Aorta (tissue), 5 donors: ENCODE data around the gene SYCP3. TPM values are rescaled to one million over a fixed set of nuclear protein-coding genes. Genes with fewer than 3 reads are reported as not detected.

Experiments used
- ATAC-seq: fragments of 200-7000 bp; cut with Tn5 transposase; one replicate; pipeline ENCODE4 v1.9.1; 2022; ENCODE audit warnings: moderate library complexity; ENCODE audit not compliant: low FRiP score
- DNase-seq, 2 donors: peaks; one replicate each; pipeline ENCODE4 v3.0.0-alpha.2; 2020
- H3K27ac ChIP-seq, 2 donors: one replicate each; pipeline ENCODE4 v1.5.1; 2013; ENCODE audit warnings: low read length in 2 of 2, mild to moderate bottlenecking in 2 of 2, moderate library complexity in 2 of 2, control low read depth in 1 of 2, inconsistent platforms in 1 of 2, low read depth in 1 of 2
- H3K27me3 ChIP-seq, 2 donors: one replicate each; pipeline ENCODE4 v1.6.1; 2013; ENCODE audit warnings: control low read depth in 1 of 2, low read length in 1 of 2, mild to moderate bottlenecking in 1 of 2, moderate library complexity in 1 of 2; ENCODE audit not compliant: insufficient read depth in 2 of 2, control insufficient read depth in 1 of 2
- H3K36me3 ChIP-seq, 2 donors: one replicate each; pipeline ENCODE4 v1.6.1; 2013; ENCODE audit warnings: control low read depth in 1 of 2, low read length in 1 of 2, mild to moderate bottlenecking in 1 of 2; ENCODE audit not compliant: insufficient read depth in 2 of 2, control insufficient read depth in 1 of 2
- H3K4me1 ChIP-seq, 2 donors: one replicate each; pipeline ENCODE4 v1.6.1; 2013; ENCODE audit warnings: low read length in 2 of 2, control low read depth in 1 of 2, mild to moderate bottlenecking in 1 of 2, moderate library complexity in 1 of 2; ENCODE audit not compliant: insufficient read depth in 2 of 2, control insufficient read depth in 1 of 2
- H3K4me3 ChIP-seq, 2 donors: one replicate each; pipeline ENCODE4 v1.5.1; 2013; ENCODE audit warnings: low read length in 2 of 2, control low read depth in 1 of 2, mild to moderate bottlenecking in 1 of 2
- H3K9me3 ChIP-seq: one replicate; pipeline ENCODE4 v1.6.1; 2013; ENCODE audit warnings: mild to moderate bottlenecking, low read length; ENCODE audit not compliant: control insufficient read depth
- WGBS, 2 donors: extraction: QIAGEN DNeasy Blood & Tissue Kit; methylation state at CpG; one replicate each; pipeline ENCODE4 v1.1.7; 2013; 5-methylcytosine and 5-hydroxymethylcytosine counted together
- intact Hi-C, 2 donors: fragments of 100-400 bp; cut with DNase I; formaldehyde crosslinking; loops; one replicate each; pipeline versions ENCODE4 v1.14.2 to v1.15.0; 2022
- polyA plus RNA-seq, 2 donors: library from polyadenylated mRNA; stranded (reverse); fragments of 200-250 nt; gene quantifications; one replicate each; pipeline ENCODE4 v1.2.3, GENCODE V29; 2013
- total RNA-seq, 2 donors: library from RNA; stranded (reverse); fragmentation: NEBNext Ultra II Directional; extraction: Animal tissue kit (Norgen Biotek cat#: 25700); gene quantifications; one replicate each; pipeline ENCODE4 v1.2.1, GENCODE V29; 2021
- donor health status: healthy with polysubstance abuse.
- donor health status: Bipolar disorder and iron deficiency.
- donor health status: DM: no; HTN: no; CAD: no.
- donor health status: DM: no; HTN: no; CAD: no.
- donor health status: DM: yes; HTN: yes; CAD: no.

Gene SYCP3
- total and polyA plus RNA-seq, 4 donors, result 0.03 to 0.65 (median 0.48) TPM; not detected in 1

DNA sequence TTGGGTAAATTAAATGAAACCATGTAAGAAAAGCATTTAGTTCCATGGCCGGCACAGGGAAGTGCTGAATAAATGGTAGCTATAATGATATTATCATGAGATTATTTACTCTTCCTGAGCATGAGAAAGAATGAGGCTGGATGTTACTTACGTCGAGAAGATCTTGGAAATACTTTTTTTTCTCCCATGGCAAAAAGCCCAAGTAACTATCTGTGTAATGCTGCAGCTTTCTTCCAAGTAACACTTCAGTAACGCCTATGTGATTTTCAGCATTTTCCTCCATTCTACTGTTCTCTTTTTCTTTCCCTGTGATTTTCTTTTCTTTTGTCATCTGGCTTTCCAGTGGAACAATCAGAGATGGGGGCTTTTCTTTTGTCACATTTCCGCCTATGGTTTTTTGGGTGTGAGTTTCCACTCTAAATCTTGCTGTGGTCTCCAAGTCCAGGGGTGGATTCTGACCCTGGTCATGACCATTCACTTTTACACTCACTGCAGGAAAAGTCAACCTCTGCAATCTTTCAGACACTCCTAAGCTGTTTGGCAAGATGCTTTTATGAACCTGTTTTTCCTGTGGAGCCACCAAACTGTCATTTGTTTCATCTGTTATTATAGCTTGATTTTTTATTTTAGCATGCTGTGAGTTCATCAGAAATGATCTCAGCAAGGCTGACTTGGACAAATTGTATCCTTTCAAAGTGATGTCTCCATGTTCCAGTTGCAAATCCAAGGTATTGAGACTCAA is 25.0 kb upstream of the SYCP3 start:
- Histone ChIP-seq H3K27me3 (no peaks in the 10 kb centered on the region), H3K4me1 (peaks cover 0 to 2% of the 10 kb centered on the region in 2 donors), H3K4me3 (no peak overlapping the region), H3K27ac (no peak overlapping the region), H3K9me3 (no peaks in the 10 kb centered on the region), H3K36me3 (peaks cover 0 to 2% of the 10 kb centered on the region in 2 donors)
- 58% methylated on average over 5 of the region's 5 CpGs for whole genome bisulfite sequencing, 2 donors
- DNase-seq (no peak), ATAC-seq (no peak)
- intact Hi-C loops, result no loop called here

DNA sequence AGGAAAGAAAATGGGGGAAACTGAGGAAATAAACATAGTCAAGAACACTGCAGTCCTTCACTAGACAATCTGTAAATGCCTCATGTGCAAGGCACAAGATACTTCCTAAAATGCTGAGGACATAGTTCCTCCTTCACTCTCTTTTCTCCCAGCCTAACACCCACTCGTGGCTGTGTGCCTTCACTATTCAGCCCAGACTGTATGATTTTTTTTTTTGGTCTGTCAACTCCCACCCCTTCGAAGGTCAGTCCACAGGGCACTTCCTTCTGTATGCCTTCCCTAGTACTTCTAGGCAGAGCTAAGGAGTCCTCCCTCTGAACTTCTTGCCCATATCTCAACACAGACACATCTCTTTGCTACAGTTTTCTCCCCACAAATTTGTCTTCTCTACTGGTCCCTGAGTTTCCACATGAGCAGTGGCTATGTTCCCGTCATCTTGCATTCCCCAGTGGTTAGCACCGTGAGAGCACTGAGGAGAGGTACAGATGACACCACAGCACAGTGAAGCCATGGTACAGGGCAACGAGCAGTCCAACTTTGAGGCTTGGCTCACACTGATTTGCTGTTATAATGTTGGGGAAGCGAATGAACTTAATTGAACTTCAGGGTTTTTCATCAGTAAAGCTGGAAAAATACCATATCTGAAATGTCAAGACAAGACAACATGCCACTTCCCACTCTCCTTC is 24.1 kb upstream of the SYCP3 start:
- no peak overlapping the region for H3K4me3 ChIP-seq
- peak; percentile 45 for ATAC-seq
- H3K27ac ChIP-seq, result no peak overlapping the region
- WGBS, 2 donors, result 69 to 78% methylated on average over 6 of the region's 6 CpGs
- H3K4me1 ChIP-seq, result peaks cover 0 to 2% of the 10 kb centered on the region in 2 donors
- H3K9me3 ChIP-seq, result no peaks in the 10 kb centered on the region
- peak in 1 of 2 donors; percentile 54 for DNase-seq
- H3K27me3 ChIP-seq, result no peaks in the 10 kb centered on the region
- peaks cover 0 to 2% of the 10 kb centered on the region in 2 donors for H3K36me3 ChIP-seq
- intact Hi-C loops, result no loop called here

DNA sequence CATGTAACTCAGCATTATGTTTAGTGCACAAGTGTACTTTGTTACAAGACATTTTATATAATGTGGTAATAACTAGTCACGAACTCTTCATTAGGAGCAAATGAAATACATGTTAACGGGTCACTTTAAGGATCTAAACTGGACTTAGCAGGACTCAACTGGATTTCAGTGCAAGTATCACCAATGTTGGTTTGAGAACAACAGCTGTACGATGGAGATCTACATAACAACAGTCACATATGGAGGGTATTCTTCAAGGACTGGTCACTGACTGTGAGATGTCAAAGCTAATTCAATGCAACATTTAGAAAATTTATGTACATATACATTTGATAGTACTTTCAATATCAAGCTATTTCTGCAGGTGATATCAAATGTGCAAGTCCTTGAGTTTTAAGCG is 22.5 kb upstream of the SYCP3 start:
- peaks cover 0 to 2% of the 10 kb centered on the region in 2 donors for H3K4me1 ChIP-seq
- H3K27ac ChIP-seq, result no peak overlapping the region
- H3K36me3 ChIP-seq, result no peaks in the 10 kb centered on the region
- WGBS, 2 donors, result 92 to 94% methylated on average over 4 of the region's 4 CpGs
- intact Hi-C loops, result no loop called here
- H3K27me3 ChIP-seq, result no peaks in the 10 kb centered on the region
- no peak for DNase-seq
- no peak for ATAC-seq
- H3K9me3 ChIP-seq, result no peaks in the 10 kb centered on the region
- no peak overlapping the region for H3K4me3 ChIP-seq

DNA sequence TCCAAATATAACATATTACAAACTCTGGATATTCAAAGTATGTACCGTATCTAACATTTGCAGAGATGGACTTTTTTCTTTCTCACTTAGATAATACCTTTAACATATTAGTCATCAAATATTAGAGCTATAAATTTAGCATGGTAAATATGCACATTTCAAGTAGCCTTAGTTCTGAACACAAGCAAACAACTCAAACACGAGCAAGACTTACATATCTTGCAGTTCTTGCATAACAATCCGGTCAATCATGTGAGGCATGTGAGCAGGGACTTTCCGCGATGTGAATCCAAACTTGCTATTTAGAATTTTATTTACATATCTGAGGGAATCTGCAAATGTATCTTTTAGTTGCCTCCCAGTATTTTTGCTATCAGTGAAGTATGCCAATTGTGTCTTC is 22.1 kb upstream of the SYCP3 start:
- no peaks in the 10 kb centered on the region for H3K36me3 ChIP-seq
- no peak overlapping the region for H3K27ac ChIP-seq
- no peaks in the 10 kb centered on the region for H3K27me3 ChIP-seq
- ATAC-seq, result no peak
- no peak overlapping the region for H3K4me3 ChIP-seq
- peaks cover 0 to 2% of the 10 kb centered on the region in 2 donors for H3K4me1 ChIP-seq
- H3K9me3 ChIP-seq, result no peaks in the 10 kb centered on the region
- DNase-seq, result no peak
- WGBS, 2 donors, result 9 to 19% methylated on average over 5 of the region's 5 CpGs
- intact Hi-C loops, result no loop called here

DNA sequence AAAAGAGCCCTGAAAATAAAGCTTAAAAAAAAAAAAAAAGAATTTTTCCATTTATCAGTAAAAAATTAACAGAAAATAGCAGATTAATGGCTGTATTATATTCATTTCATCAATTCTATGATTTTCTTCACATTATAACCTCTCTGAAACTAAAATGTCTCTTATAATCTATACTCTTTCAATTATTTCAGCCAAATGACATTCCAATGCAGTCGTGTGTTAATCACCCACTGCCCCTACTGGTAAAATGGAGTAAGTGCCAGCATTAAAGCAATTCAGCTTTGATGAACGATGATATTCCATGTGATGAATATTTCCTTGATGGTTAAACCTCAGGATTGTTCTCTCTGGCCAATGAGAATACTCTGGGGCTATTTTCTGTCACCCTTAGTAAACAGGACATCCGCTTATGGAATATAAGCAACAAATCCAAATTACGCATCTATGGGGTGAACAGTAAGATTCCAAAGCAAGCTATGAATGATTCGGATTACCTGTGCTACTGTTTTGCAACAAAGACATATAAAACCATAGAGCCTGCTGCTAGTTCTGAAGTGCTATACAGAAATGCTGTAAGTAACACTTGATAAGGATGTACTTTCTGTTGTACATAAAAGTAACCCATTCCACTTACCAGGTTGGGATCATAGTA is 20.3 kb upstream of the SYCP3 start:
- Histone ChIP-seq H3K36me3 (no peaks in the 10 kb centered on the region), H3K27ac (no peak overlapping the region), H3K27me3 (no peaks in the 10 kb centered on the region), H3K9me3 (no peaks in the 10 kb centered on the region), H3K4me1 (peaks cover 0 to 2% of the 10 kb centered on the region in 2 donors), H3K4me3 (no peak overlapping the region)
- ATAC-seq (no peak), DNase-seq (no peak)
- intact Hi-C loops, result no loop called here
- WGBS, 2 donors, result 68 to 69% methylated on average over 5 of the region's 5 CpGs

DNA sequence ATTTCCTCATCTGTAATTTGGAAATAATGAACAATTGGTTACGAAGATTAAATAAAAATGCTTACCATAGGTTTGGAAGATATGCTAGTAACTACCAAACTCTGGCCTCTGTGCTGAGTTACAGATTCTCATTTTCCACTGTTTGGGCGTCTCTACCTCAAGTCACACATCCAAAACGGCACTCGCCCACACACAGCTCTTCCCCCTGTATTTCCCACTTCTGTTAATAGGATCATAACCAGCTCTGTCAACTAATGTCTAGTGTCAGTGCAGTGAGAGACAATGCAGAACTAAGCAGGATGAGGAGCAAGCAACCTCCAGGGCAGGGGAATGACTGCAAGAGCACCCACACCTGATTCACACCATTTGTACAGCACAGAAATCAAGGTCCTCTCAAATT is 10.9 kb upstream of the SYCP3 start:
- Histone ChIP-seq H3K27ac (no peak overlapping the region), H3K9me3 (no peaks in the 10 kb centered on the region), H3K4me3 (no peak overlapping the region), H3K4me1 (no peaks in the 10 kb centered on the region), H3K27me3 (no peaks in the 10 kb centered on the region), H3K36me3 (peaks cover 3 to 4% of the 10 kb centered on the region in 2 donors)
- DNase-seq, result no peak
- ATAC-seq, result no peak
- WGBS, 2 donors, result 89 to 94% methylated on average over 4 of the region's 4 CpGs
- intact Hi-C loops, result no loop called here

DNA sequence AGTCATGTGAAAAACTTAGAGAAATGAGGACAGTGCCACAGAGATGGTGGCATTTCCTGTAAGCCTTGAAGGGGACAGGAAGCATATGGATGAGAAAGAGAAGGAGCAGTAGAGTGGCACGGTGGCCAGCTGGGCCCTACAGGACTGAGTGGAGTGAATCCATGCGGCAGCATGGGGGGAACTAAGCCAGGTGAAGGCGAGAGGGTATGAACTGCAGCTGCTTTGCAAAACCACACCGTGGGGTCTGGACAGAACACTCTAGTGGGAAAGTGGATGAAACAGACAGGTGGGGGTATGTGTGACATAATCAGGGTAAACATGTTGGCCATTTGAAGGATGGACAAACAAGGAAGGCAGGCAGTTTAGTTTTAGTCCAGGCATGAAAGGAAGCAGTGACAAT is 10.4 kb upstream of the SYCP3 start:
- ATAC-seq (no peak), DNase-seq (no peak)
- Histone ChIP-seq H3K27ac (no peak overlapping the region), H3K9me3 (no peaks in the 10 kb centered on the region), H3K36me3 (peaks cover 3 to 4% of the 10 kb centered on the region in 2 donors), H3K27me3 (no peaks in the 10 kb centered on the region), H3K4me1 (no peaks in the 10 kb centered on the region), H3K4me3 (no peak overlapping the region)
- intact Hi-C loops, result no loop called here
- WGBS, 2 donors, result 93 to 94% methylated on average over 4 of the region's 4 CpGs

DNA sequence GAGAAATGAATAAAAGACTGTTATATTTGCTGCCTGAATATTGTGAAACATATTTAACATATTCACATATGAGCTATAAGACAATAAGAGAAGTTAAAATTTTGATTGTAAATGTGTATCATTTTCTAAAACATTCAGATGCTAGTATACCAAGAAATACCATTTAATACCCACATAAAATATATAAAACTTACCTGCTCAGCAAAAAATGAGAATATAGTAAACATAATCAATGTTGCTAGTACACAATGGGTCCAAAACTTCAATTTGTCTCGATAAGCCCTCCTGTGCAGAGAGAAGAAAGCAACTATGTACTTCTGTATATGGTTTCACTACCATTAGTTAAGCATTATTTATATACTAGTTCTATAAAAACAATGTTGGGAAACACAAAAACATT is 9.6 kb upstream of the SYCP3 start:
- H3K27me3 ChIP-seq, result no peaks in the 10 kb centered on the region
- WGBS, 2 donors, result 94 to 95% methylated on average over 1 of the region's 1 CpG
- H3K36me3 ChIP-seq, result peaks cover 3 to 4% of the 10 kb centered on the region in 2 donors
- no peaks in the 10 kb centered on the region for H3K4me1 ChIP-seq
- no peak overlapping the region for H3K27ac ChIP-seq
- DNase-seq (no peak), ATAC-seq (no peak)
- intact Hi-C loops, result no loop called here
- H3K4me3 ChIP-seq, result no peak overlapping the region
- H3K9me3 ChIP-seq, result no peaks in the 10 kb centered on the region
